HG02943 (cell line): ENCODE measurements around the gene RELA.

Experiments
- ATAC-seq: cut with Tn5 transposase; IDR thresholded peaks from one replicate; pipeline ENCODE4 v1.9.1; 2021; ENCODE audit warnings: mild to moderate bottlenecking, low read depth, moderate library complexity; ENCODE audit not compliant: unreplicated experiment

RELA gene

DNA sequence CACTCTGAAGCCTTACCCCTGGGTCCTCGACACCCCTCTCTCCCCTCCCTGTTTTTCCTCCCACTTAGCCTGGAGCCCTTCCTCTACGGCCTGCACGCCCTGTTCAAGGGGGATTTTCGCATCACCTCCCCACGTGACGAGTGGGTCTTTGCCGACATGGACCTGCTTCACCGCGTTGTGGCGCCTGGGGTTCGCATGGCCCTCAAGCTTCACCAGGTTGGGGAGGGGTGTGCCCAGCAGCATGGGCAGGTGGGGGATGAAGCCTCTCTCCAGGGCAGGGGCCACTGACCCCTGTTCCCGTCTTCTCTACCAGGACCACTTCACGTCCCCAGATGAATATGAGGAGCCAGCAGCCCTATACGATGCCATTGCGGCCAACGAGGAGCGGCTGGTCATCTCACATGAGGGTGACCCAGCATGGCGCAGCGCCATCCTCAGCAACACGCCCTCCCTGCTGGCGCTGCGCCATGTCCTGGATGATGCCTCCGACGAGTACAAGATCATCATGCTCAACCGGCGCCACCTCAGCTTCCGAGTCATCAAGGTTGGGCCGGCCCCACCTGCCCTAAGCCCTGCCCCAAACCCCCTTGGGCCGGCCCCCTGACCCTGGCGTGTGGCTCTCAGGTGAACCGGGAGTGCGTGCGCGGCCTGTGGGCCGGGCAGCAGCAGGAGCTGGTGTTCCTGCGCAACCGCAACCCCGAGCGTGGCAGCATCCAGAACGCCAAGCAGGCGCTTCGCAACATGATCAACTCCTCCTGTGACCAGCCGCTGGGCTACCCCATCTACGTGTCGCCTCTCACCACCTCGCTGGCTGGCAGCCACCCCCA lies 27.6 kb downstream of the RELA start:
- ATAC-seq = no peak

DNA sequence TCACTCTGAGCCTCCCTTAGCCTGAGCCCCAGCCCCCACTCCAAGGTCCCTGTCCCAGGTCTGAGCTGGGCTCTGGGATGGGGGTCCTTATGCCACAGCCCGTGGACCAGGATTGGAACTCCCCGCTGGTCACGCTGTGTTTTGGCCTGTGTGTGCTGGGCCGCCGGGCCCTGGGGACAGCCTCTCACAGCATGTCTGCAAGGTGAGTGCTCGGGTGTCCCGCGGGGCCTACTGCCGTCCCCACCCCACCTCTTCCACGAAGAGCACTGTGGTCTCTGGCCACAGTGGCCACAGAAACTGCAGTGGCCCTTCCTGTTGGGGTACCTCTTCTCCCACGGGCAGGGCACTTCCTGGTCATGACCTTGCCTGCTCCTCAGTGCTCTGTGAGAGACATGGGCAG lies 28.3 kb downstream of the RELA start:
- no peak for ATAC-seq

DNA sequence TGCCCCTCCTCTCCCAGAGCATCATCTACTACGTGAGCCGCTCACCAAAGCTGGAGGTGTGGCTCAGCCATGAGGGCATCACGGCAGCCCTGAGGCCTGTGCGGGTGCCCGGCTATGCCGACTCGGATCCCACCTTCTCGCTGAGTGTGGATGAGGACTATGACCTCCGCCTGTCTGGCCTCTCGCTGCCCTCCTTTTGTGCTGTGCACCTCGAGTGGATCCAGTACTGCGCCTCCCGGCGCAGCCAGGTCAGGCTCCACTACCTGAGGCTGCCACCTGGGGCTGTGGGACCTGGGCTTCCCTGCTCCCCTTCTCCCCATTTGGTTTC lies 28.6 kb downstream of the RELA start:
- ATAC-seq = no peak

GRCh38 chr11:65633390-65634108 lies 29.2 kb downstream of the RELA start:
- ATAC-seq = no peak

GRCh38 chr11:65630215-65630614 lies 32.5 kb downstream of the RELA start:
- ATAC-seq = no peak

DNA sequence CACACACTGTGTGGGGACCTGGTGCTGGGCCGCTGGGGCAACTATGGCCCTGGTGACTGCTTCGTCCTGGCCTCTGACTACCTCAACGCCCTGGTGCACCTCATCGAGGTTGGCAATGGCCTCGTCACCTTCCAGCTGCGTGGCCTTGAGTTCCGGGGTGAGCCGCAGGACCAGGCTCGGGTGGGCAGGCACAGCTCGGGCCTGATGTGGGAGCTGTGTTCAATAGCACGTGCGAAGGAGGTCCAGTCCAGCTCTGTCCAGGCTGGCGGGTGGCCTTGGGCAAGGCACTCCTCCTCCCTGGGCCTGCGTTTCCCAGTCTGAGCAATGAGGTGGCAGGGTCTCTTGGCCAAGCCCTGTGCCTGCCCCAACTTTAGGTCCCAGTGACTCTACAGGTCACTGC lies 33.1 kb downstream of the RELA start:
- ATAC-seq = no peak

- ATAC-seq = no peak
These were observed 35.5 kb downstream of the RELA start for GRCh38 chr11:65627202-65627601.

- ATAC-seq = no peak
These were observed 36.9 kb downstream of the RELA start for GRCh38 chr11:65625628-65626342.

DNA sequence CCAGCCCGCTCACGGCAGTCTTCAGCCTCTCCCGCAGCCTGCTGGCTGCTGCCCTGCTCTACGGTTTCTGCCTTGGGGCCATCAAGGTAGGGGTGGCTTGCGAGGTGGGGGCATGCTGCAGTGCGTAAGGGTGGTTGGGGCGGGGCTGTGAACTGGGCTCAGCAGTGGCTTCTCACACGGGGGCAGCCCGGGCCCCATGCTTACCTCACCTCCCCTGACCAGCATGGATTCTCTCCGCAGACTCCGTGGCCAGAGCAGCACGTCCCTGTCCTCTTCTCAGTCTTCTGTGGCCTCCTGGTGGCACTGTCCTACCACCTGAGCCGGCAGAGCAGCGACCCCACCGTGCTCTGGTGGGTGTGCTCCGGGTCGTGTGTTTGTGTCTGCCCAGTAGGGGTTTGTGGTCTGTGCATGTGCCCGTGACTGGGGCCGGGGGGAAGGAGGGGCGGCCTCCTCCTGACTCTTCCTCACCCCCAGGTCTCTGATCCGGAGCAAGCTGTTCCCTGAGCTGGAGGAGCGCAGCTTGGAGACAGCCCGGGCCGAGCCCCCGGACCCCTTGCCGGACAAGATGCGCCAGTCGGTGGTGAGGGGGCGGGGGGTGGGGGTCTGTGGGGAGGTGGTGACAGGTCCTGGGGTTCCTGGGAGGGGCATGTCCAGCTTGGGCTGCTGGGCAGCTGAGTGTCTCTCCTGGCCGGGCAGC lies 37.6 kb downstream of the RELA start:
- ATAC-seq = no peak

DNA sequence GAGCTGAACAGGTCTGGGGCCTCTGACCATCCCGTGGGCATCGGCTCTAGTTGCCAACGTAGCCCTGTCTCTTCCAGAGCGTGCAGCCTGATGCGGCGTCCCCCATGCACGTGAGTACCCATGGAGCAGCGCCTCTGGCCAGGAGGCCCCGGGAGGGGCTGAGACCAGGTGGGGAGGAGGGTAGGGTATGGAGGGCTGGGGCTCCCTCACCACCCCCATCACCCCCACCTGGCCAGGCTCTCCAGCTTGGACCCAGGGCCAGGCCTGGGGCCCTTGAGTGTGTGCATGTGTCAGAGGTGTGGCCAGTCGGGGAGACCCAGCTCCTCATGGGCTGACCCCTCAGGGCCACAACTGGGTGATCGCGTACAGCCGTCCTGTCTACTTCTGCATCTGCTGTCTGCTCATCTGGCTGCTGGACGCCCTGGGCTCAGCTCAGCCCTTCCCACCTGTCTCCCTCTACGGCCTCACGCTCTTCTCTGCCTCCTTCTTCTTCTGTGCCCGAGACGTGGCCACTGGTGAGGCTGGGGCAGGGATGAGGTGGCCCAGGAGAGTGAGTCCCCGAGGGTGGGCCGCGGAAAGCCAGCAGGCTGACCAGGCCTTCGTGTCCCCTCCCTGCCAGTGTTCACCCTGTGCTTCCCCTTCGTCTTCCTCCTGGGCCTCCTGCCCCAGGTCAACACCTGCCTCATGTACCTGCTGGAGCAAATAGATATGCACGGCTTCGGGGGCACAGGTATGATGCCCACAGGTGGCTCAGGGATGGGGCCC lies 38.7 kb downstream of the RELA start:
- no peak for ATAC-seq

DNA sequence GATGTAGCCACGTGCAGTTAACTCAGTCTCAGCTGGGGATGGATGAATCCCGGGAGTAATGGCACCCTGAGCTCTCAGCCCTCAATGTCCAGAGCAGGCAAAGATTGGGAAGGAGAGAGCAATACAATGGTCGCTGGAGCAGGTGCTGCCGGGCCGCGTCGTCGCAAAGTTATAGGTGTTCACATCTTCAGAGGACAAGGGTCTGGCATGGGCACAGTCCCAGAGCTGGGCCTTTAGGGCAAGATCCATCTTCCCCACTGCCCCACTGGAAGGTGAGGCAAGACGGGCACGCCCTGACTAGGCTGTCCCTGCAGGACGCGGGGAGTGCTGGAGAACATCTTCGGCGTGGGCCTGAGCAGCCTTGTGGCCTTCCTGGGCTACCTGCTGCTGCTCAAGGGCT lies 39.5 kb downstream of the RELA start:
- no peak for ATAC-seq

DNA sequence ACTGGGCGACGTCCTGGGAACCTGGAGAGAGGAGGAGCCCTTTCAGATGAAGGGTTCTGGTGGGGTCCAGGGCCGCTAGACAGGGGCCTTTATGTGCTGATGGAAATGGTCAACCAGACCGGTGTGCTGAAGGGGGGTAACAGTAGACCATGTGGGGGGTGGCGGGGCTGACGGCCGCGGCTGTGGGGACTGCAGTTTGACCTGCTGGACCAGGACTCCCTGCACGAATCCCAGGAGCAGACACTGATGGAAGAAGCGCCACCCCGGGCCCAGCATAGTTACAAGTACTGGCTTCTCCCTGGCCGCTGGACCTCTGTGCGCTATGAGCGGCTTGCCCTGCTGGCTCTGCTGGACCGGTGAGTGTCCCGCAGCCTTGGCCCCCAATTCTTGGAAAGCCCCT lies 40.7 kb downstream of the RELA start:
- no peak for ATAC-seq

DNA sequence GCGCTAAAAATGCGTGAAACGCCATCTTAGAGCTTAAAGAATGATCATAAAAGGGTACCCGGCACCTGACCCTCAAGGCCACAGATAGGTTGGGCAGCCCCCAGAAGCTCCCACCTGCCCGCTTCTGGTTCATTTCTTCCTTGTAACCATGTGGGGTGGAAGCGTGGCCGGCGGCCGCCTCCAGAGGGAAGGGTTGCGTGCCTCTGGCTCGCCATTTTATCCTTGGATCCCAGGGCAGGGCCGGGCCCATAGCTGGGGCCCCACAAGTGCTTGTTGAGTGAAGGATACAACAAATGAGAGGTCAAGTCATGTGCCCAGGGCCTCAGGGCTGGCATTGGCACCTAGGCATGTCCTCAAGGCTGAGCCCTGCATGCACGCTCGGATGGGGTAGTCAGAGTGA lies 41.3 kb downstream of the RELA start:
- no peak for ATAC-seq

DNA sequence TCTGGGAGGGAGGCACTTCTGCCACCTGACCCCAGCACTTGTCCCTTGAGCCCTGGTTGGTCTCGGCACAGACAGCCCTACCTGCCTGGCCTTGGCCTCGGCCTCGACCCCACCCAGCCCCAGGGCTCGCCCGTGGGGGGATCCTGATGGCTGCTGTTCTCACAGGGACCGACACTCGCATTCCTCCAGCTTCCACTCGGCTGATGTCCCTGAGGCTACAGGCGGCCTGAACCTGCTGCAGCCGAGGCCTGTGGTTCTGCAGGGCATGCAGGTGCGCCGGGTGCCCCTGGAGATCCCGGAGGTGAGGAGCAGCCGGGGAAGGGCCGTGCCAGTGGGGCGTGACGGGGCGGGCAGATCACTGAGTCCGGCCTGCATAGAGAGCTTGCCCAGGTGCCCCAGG lies 42.0 kb downstream of the RELA start:
- no peak for ATAC-seq

GRCh38 chr11:65619281-65619928 lies 43.3 kb downstream of the RELA start:
- ATAC-seq = no peak

- ATAC-seq = no peak
These were observed 44.0 kb downstream of the RELA start for GRCh38 chr11:65618763-65619162.

DNA sequence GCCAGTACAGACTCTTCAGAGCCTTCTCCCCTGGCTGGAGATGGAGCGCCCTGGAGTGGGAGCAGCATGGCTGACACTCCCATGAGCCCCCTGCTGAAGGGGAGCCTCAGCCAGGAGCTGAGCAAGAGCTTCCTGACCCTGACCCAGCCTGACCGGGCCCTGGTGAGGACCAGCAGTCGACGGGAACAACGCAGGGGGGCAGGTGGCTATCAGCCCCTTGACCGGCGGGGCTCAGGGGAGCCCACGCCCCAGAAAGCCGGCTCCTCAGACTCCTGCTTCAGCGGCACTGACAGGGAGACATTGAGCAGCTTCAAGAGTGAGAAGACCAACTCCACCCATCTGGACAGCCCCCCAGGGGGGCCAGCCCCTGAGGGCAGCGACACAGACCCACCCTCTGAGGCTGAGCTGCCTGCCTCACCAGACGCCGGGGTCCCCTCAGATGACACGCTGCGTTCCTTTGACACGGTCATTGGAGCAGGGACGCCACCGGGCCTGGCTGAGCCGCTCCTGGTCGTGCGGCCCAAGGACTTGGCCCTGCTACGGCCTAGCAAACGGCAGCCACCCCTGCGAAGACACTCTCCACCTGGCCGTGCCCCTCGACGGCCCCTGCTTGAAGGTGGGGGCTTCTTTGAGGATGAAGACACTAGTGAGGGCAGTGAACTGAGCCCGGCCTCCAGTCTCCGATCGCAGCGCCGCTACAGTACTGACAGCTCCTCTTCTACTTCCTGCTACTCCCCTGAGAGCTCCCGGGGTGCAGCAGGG lies 44.5 kb downstream of the RELA start:
- no peak for ATAC-seq

DNA sequence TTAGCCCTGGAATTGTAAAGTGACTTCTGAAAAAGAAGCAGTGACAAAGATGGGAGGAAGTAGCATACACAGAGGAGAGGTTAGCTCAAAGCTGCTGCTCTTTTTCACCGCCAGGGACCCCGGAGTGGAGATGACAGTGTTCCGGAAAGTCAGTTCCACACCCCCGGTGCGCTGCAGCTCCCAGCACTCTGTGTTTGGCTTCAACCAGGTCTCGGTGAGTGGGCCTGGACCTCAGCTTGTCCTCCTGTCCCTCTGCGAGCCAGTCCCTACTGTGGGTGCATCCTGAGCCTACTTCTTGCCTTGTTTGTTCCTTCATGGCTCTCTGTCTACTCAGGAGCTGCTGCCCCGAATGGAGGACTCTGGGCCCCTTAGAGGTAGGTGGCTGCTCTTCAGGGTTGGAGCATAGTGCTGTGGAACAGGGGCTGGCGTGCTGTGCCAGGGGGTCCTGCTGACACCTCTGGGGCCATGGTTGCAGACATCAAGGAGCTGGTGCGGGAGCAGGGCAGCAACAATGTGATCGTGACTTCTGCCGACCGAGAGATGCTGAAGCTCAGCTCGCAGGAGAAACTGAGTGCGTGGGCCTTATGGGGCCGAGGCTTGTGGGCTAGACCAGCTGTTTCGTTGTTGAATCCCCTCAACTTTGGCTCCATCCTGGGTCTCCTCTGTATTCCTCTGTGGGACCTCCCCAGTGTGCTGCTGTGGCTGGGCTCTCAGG lies 45.4 kb downstream of the RELA start:
- no peak for ATAC-seq
